KG1 (cell line): ENCODE measurements around the gene HOXC12.
A peak's percentile ranks its signal among the peaks of the same experiment; 100 is the strongest.

Source experiments
- DNase-seq: peaks from one replicate; lab custom pipeline; 2025; lab: John Stamatoyannopoulos, UW

Gene HOXC12

DNA sequence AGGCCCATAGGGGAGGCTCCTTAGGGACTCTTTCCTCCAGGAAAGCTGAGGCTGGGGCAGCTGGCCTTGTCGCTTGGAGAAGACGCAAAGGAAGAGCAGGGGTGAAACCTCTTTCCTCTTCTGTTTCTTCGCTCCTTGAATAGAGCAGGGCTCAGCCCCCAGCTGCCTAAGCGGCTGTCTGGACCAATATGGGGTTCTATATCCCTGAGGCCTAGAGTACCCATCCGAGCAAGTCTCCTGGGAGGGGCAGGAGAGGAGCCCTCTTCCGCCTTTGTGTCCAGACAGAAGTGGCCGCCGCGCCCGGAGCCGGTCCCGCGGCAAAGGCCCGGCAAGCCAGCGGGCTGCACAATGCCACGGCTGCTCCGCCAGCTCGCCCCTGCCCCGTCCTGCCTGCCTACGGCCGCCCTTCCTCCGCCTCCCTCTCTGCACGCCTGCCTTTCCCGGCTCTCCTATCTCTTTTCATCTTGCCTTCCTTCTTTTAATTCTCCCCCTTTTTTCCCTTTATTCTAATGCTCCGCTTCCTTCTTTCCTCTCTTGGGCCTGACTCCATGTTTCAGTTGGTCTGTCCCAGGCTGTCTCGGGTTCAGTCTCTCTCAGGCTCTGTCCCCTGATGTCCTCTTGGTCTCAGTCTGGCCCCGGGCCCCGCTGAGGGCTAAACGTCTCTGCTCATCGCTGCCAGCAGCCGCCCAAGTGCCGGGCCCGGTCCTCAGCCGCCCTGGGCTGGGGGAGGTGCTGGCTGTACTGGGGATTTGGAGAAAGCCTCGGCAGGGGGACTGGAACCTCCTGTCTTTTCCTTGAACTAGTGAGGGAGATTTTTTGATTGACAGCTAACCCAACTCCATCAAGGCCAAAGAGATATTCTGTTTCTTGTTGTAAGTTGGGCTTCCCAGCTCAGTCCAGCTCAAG is 42.8 kb downstream of the HOXC12 start:
- no peak for DNase-seq

DNA sequence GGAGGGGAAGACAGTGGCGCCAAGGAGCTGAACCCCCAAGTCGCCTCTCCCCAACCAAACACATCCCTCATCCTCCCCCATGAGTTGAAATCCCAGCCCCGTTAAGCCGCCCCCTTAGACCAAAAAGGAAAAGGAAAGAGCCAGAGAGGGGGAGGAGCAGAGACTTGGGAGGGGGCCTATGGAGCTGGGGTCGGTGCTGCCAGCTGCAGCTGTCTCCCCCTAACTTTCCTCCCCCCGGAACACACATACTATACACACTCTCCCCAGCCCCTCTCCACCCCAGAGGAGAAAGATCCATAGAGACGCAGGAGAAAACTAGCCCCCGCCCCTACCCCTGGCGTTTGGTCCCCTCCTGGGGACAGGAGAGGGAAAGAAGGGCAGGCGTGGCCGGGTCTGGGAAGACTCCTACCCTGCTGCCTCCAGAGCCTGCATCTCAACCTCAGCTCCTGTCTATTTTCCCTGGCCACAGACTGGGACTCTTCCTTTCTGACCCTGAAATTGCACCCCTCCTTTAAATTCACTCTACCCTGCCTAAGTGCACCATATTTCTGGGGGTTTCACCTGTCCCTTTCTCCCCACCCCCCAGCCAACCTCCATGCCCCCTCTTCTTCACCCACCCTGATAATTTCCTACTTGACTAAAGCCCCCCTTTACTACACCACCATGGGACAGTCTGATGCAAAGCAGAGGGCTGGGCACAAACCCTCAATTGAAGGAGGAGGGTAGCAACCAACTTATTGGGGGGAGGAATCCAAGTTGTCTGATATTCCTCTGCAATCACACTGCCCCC is 43.6 kb downstream of the HOXC12 start:
- no peak for DNase-seq

DNA sequence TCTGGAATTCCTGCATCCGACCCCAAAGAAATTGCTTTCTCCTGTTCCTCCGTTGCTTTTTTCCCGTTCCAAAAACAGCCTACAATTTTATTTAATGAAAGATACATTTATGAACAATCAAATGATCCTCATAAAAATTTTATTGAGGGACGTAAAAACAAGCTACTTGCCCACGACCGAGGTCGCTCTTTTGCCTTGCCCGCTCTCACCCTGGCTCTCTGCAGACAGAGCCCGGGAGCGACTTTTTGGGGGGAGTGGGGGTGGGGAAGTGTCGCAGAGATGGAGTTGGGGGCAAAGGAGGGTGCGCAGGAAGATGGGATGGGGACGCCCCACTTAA is 44.2 kb downstream of the HOXC12 start:
- no peak for DNase-seq

DNA sequence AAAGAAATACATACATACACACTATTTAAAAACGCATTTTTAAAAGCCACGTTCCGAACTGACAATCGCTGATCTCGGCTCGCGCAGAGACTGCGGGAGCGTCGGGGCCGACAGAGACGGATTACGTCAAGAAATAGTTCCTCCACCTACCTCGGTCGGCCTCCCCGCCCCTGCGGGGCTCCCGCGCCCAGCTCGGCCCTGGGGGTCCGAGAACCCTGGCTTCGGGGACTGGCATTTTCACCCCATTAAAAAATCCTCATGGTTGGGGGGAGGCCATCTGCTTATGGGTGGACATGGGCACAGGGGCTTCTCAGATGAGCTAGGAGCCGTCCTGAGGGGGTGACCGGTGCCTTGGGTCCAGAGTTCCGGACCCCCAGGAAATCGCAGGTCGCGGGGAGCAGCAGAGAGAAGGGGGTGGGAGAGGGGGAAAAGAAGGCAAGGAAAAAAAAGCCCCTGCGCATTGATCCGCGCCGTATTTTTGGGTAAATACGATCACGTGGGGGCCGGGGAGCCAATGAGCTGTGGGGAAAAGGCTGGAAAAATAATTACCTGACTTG is 44.9 kb downstream of the HOXC12 start:
- no peak for DNase-seq

- DNase-seq: no peak
Measured at GRCh38 chr12:54000116-54001114, 45.7 kb downstream of the HOXC12 start, which contains the start of gene HOXC9. TSS of gene HOXC9 (plus strand) at chr12:54000161. CDS start at chr12:54000189, 28 bp downstream.

DNA sequence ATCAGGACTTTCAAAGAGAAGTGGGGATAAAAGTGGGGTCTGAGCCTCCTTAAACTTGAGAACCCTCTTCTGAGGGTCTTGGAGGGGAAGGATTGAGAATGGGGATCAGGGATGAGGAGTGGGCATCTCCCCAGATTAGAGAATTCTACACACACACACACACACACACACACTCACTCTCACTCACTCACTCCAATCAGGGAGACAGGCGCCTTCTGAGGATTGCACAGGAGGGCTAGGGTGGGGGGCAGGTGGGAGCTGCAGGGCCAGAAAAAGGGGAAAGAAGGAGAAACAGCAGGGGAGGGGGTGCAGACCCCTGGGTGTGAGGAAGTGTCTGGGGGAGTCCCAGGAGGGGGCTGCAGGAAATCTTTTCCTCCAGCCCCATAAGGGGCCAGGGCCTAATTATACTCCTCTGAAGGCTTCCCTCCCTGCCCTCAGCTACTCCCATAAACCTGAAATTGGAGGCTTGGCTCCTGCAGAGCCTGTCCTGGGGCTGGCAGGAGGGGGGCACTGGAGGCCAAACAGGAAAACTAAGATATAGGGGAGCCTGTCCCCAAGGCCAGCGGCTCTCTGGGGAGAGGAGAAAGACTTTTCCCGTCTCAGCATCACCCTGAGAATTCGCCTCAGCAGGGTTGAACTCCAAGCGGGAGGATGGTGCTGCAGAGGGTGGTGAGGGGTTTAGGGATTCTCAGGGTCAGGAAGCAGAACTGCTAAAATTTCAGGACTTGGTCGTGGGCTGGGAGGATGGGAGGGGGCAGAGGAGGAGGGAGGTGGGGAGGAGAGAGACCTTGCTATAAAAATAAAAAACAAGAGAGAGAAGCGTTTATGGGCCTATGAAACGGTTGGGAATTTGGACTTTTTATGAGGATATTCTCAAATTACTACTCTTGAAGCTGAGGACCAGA is 46.8 kb downstream of the HOXC12 start:
- DNase-seq: no peak

GRCh38 chr12:54002278-54002914 is 47.7 kb downstream of the HOXC12 start:
- DNase-seq: no peak

DNA sequence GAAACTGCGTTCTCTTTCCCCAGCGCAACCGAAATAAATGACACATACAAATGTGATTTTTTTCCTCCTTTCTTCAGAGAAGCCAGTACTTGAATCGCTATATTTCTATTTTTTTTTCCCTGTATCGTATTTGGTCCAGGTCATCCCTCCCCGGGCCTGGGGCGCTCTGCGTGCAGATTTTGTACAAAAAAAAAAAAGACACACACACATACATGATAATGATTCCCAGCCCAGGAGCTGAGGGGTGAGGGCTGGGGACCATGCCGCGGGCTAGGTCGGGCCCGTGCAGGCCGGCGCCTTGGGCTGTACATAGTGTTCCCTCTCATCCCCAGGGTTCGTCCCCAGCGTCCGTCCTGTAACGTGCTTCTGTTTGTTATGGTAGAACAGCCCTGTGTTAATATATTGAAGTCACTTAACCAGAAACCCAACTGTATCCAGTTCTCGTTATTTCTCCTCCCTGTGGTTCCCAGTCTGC is 48.2 kb downstream of the HOXC12 start:
- no peak for DNase-seq

GRCh38 chr12:54003625-54004024 is 48.9 kb downstream of the HOXC12 start:
- no peak for DNase-seq

DNA sequence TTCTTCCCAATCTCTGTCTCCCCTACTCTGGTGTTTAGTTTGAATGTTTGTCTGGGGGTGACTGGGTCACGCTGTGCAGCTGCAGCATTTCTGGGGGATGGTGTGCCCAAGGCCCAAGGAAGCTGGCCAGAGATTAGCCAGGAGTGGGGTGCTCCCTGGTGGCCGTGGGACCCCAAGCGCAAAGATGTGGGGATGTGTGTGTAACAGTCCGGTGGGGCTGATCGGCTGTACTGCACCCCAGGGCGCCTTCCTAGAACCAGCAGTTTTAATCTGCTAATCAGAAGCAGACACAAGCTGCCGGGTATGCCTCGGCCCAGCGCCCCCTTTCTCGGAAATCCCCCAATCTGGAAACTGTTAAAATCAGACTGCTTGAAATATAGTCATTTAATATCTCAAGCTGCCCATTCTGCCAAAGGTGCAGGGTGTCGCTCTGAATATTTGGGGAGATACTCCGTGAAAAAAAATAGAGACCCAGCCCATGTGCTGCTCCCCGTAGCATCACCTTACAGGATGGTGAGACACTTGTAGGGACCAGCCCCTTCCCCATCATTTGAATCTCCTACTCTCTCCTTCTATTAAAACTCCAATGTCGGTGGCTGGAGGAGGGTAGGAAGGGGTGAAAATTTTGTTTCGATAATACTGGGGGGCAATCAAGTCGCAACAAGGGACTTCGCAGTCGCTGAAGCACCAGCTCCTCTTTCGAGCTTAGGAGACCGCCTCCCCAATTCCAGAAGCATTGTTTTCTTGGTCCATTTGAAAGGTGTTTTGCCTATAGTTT is 49.5 kb downstream of the HOXC12 start:
- DNase-seq: no peak

- DNase-seq: no peak
Measured at GRCh38 chr12:54004841-54005530, 50.3 kb downstream of the HOXC12 start.

GRCh38 chr12:54005531-54005852 is 50.8 kb downstream of the HOXC12 start:
- DNase-seq: no peak

GRCh38 chr12:54005853-54006558 is 51.3 kb downstream of the HOXC12 start:
- peak; percentile 42 for DNase-seq

GRCh38 chr12:54006559-54007220 is 52.0 kb downstream of the HOXC12 start:
- no peak for DNase-seq

DNA sequence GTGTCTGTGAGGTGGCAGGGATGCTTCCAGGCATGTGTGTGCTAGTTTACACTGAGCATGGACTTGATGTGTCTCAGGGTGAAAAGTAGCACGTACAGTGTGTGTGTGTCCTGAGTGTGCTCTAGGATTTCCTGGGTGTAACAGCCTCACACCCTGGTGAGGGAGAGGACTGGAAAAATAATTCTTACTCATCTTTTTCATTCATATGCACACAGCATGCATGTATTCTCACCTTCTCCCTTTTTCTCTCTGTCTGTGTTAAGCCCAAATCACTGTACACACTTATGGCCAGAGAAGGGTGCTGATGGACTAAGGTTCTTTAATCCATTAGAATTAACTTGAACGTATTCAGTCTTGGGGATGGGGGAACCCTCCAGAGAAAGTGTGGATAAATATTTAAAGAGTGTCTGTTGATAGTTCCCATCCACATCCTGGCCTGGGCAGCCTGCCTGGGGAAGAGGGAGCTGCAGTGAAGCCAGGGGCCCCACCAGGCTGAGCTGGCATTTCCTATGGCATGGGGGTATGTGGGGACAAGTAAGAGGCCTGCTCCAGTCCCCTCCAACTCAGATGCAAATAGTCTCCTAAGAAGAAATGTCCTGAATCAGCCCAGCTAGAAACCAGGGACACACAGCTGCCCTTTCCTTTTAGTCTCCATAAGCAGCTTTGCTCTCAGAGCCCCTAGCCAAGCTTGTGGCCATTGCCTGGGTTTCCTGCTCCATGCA is 53.0 kb downstream of the HOXC12 start:
- DNase-seq: no peak

- DNase-seq: no peak
Measured at GRCh38 chr12:54008260-54008552, 53.5 kb downstream of the HOXC12 start.
